GM12878 (cell line): Measurements from ENCODE around the gene LOXL3.
"Not testable (repeated sequence)": the region's sequence is repeated elsewhere in the genome, so short reads cannot be mapped to it uniquely, and the experiment has no call there.

ENCODE experiments used
- ATF7 ChIP-seq: fragments of 450-650 bp; IDR thresholded peaks from 2 replicates; pipeline ENCODE4 v1.6.1; 2016; ENCODE audit warnings: low read depth, mild to moderate bottlenecking
- BRCA1 ChIP-seq: IDR thresholded peaks from 2 replicates; pipeline ENCODE4 v1.6.1; 2011; ENCODE audit warnings: low read depth, low read length, improper control_type of control experiment
- CBFB ChIP-seq: IDR thresholded peaks from 2 replicates; pipeline ENCODE4 v1.6.1; 2016; ENCODE audit warnings: antibody characterized with exemption, low read depth
- CTCF ChIP-seq, 3 experiments: IDR thresholded peaks in 2 of 3; conservative IDR thresholded peaks in 1 of 3; 2 replicates each; pipeline ENCODE4 v1.5.1; 2011; ENCODE audit warnings: low read depth in 3 of 3, low read length in 3 of 3, mild to moderate bottlenecking in 3 of 3, control low read depth in 2 of 3, moderate library complexity in 2 of 3, inconsistent platforms in 1 of 3, mixed read lengths in 1 of 3; ENCODE audit not compliant: control insufficient read depth in 2 of 3, insufficient read depth in 1 of 3; ENCODE audit errors: extremely low read depth in 1 of 3
- EZH2 ChIP-seq: IDR thresholded peaks from 2 replicates; pipeline ENCODE4 v1.6.1; 2012; ENCODE audit warnings: low read depth, mild to moderate bottlenecking, control low read depth, inconsistent platforms, low read length, borderline replicate concordance; ENCODE audit not compliant: control insufficient read depth
- IKZF1 ChIP-seq: fragments of 450-650 bp; conservative IDR thresholded peaks from 2 replicates; pipeline ENCODE4 v1.6.1; 2017; ENCODE audit warnings: antibody characterized with exemption, mild to moderate bottlenecking
- POLR2AphosphoS2 ChIP-seq: IDR thresholded peaks from 2 replicates; pipeline ENCODE4 v1.6.1; 2011; ENCODE audit warnings: low read depth, mild to moderate bottlenecking, low read length, improper control_type of control experiment, moderate library complexity
- RB1 ChIP-seq: fragments of 450-650 bp; formaldehyde crosslinking; IDR thresholded peaks from 2 replicates; pipeline ENCODE4 v1.6.1; 2017; ENCODE audit warnings: mild to moderate bottlenecking, borderline replicate concordance
- ZBTB40 ChIP-seq: fragments of 450-650 bp; IDR thresholded peaks from 2 replicates; pipeline ENCODE4 v1.6.1; 2016; ENCODE audit warnings: mild to moderate bottlenecking, moderate library complexity, borderline replicate concordance
- ZZZ3 ChIP-seq: IDR thresholded peaks from 2 replicates; pipeline ENCODE4 v1.6.1; 2011; ENCODE audit warnings: low read depth; ENCODE audit not compliant: control insufficient read depth, insufficient read length
- TF ChIP-seq, protein P1 (sequence below): IDR thresholded peaks from 2 replicates; pipeline ENCODE4 v1.6.1; 2012; ENCODE audit warnings: low read depth, low read length, improper control_type of control experiment

DNA sequence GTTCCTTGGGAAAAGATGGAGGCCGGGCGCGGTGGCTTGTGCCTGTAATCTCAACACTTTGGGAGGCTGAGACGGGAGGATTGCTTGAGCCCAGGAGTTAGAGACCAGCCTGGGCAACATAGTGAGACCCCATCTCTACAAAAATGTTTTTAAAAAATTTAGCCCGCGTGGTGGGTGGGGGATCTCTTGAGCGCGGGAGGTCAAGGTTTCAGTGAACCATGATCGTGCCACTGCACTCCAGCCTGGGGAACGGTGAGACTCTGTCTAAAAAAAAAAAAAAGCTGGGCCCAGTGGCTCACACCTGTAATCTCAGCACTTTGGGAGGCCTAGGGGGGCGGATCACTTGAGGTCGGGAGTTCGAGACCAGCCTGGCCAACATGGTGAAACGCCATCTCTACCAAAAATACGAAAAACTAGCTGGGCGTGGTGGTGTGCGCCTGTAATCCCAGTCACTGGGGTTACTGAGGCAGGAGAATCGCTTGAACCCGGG, 70.0 kb downstream of the LOXL3 start:
- not testable (repeated sequence) for TF ChIP-seq CTCF (IDR thresholded peaks at IDR 0.05 in 2 of 3, conservative IDR thresholded peaks at IDR 0.05 in 1 of 3; ENCODE audit: control insufficient read depth in 2 of 3, extremely low read depth in 1 of 3, insufficient read depth in 1 of 3, low read depth in 3 of 3, low read length in 3 of 3); RB1; ZBTB40; BRCA1; EZH2; IKZF1; CBFB; ZZZ3; POLR2AphosphoS2; ATF7
- TF ChIP-seq, protein P1, sequence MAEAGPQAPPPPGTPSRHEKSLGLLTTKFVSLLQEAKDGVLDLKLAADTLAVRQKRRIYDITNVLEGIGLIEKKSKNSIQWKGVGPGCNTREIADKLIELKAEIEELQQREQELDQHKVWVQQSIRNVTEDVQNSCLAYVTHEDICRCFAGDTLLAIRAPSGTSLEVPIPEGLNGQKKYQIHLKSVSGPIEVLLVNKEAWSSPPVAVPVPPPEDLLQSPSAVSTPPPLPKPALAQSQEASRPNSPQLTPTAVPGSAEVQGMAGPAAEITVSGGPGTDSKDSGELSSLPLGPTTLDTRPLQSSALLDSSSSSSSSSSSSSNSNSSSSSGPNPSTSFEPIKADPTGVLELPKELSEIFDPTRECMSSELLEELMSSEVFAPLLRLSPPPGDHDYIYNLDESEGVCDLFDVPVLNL: not testable (repeated sequence)
